NCI-H2227 (cell line): ENCODE data around the gene HOXA4.

Experiments used
- DNase-seq: peaks from one replicate; lab custom pipeline; 2025; ENCODE audit not compliant: unreplicated experiment; lab: John Stamatoyannopoulos, UW

The HOXA4 gene

GRCh38 chr7:27106181-27106900 is 24.2 kb downstream of the HOXA4 start:
- peak; percentile 16 for DNase-seq

- DNase-seq = no peak
Observed at GRCh38 chr7:27105301-27106031, 25.1 kb downstream of the HOXA4 start.

DNA sequence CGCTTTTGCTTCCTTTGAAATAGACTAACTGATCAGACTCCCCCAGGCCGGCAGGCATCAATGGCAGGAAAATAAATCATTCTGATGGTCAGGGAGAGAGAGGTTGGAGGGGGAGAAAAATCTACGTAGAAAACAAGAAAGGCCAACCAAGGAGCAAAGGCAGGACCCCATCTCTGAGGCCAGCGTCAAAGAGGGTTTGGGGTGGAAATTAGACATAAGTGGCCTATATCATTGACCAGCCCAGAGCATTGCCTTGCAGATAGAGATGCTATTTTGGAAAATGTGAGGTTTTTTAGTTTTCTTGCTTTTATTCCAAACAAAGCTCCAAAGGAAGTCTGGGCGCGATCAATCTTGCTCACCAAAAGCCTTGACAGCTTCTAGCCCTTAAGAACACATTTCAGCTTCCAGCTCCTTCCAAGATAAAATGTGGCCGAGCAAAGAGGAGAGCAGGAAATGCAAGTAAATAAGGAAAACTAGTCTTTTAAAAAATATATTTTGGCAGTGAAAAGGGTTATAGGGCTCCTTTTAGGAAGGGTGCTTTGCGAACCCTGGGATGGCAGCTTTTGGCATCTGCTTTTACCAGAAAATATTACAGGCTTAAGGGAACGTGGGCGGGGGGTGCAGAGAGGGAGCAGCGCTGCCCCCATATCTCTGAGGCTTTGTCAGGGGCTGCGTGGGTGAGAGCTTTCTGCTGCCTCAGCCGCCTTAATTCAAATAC is 26.1 kb downstream of the HOXA4 start:
- DNase-seq = no peak

DNA sequence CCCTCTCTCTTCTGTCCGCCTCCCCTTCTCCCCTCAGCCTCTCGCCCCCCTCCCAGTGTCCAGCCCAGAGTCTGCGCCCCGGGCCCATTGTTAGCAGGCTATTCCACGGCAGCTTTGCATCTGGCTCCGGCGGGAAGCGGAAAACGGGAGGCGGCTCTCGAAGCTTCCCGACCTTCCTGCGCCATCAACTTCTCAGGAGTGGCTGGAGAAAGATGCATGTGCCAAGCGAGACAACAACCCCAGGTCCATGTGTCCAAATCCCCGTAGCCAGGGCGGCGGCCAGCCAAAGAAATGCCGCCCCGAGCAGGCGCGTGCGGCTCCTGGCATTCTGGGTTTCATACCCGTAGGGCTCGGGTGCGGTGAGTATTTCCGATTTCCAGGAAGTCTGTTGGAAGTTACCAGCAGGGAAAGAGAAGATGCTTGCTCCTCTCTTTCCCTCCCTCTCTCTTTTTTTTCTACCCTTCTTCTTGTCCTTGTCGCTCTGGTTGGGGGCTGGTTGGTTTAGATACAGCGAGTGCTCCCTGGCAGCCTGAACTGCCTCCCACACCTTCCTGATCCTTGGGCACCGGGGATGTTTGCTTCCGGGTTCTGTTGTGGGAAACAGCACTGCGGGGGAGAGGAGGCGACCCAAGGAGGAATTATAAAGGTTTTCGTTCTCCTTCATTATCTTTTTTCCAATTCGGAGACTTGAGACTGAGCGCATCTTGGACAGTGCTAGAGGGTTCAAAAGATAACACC is 26.9 kb downstream of the HOXA4 start:
- no peak for DNase-seq

DNA sequence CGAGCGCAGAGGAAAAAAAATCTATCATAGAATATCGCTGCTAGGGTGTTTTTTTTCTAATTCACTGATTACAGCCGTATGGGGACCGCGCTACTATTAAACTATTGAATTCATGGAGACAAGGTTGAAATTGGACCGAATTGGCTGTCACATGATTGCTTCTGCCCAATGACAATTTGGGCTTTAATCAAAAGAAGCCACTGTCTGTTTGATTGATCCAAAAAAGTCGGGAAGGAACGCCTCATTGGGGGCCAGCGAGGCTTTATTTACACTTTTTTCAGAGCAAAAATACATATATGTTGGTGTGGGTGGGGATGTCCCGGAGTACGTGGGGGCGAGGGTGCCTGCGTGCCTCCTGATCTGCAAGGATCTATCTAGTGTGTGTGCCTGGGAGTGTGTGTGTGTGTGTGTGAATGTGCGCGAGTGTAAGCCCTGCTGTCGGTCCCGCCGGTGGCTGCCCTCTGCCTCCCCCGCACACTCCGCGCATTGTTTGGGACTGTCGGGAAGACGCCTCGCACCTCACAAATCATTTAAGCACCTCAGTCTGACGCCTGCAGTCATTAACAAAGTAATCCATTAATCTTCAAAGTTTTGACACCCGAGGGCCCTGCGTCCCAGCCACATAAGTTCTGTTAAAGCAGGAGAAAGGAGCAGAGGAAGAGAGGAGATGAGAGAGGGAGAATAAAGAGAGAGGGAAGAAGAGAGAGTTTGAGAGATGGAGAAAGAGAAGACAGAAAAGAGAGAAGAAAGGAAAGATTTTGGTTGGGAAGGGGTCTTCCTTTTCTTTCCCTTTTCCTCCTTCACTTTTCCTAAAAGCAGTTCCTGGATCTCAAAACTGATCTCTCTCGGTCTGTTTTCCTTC is 27.7 kb downstream of the HOXA4 start, which contains the start of gene HOXA2:
TSS of gene HOXA2 (minus strand) at position 103 of the 862 bp plus-strand sequence. CDS start 183 bp downstream, outside the sequence.
- no peak for DNase-seq

GRCh38 chr7:27101957-27102580 is 28.5 kb downstream of the HOXA4 start:
- DNase-seq = no peak

DNA sequence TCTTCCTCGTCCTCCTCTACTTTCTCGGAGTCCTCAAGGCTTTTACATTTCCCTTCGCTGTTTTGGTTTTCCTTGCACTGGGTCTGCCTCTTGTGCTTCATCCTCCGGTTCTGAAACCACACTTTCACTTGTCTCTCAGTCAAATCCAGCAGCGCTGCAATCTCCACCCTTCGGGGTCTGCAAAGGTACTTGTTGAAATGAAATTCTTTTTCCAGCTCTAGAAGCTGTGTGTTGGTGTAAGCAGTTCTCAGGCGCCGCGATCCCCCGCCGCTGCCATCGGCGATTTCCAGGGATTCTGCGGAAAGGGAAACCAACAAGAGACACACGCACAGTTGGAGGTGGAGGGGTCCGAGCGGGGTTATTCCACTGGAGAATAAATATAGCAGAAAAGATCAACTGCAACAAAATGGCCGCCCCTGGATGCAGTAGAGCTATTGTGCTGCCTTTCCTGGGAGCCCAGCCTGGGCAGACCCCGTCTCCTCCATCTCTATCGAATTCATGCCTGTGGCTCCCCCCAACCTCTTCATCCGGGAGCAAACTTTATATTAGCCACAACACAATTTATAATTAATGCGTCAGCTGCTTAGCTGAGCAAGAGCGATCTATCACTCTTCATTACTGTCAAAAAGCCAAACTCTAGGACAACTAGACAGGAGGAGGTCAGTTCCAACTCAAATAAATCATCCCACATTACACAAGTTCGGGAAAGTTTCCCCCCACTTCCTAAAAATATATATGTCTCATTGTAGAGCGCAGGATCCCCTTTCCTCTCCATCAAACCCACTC is 29.2 kb downstream of the HOXA4 start:
- no peak for DNase-seq

DNA sequence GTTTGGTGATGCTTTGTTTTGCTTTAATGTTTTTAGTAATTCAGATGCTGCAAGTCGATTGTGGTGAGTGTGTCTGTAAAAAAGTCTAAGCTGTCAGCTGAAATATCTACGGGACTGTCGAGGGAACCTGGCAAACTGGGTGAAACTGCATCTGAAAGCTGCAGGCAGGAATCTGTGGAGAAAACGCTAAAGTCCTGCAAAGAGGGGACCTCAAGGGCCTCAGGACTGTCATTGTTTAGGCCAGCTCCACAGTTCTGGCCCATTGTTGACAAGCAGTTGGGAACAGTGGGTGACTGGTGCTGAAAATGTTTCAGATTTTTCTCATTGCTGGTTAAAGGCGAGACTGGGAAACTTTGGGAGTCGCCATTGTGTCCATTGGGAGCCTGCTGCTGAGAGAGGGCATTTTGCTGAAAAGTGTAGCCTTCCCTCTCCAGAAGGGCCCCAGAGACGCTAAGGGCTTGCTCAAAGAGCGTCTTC is 29.8 kb downstream of the HOXA4 start:
- DNase-seq = no peak

GRCh38 chr7:27099453-27100370 is 30.8 kb downstream of the HOXA4 start:
- no peak for DNase-seq

DNA sequence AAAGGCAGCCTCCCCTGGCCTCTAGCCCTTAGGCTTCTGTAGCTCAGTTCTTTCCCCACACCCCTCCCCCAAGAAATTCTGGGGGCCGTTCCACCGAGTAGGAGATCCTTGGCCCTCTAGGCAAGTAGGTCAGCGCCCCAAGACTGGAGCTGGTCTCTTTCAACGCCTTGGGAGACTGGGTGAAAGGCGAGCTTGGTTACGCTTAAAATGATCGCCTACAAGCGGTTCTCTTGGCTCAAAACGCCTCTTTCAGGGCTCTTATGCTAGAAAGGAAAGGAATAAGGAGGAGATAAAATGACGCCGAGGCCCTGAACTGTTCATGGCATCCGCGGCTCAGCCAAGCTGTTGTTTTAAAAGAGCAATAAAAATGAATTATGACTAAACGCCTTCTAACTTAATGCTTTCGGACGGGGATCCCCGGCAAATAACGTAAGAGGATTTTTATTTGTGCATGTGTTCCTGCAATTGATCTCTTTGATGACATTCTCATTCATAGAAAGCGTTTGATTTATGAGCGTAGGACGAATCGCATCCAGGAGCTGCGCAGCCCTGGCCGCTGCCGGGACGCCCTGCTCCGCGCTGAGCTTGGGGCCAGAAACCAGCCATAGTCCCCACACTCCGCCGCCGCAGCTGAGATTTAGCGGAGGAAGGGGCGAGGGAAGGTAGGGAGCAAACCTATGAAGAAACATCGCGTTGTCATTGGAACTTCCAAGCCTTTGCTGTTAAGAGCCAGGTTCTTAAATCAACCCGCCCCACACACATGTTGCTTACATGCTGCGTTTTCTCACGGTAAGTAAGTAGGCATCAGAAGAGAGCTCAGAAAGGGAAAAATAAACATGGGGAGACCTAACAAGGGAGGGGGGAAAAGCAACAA is 31.7 kb downstream of the HOXA4 start:
- no peak for DNase-seq

DNA sequence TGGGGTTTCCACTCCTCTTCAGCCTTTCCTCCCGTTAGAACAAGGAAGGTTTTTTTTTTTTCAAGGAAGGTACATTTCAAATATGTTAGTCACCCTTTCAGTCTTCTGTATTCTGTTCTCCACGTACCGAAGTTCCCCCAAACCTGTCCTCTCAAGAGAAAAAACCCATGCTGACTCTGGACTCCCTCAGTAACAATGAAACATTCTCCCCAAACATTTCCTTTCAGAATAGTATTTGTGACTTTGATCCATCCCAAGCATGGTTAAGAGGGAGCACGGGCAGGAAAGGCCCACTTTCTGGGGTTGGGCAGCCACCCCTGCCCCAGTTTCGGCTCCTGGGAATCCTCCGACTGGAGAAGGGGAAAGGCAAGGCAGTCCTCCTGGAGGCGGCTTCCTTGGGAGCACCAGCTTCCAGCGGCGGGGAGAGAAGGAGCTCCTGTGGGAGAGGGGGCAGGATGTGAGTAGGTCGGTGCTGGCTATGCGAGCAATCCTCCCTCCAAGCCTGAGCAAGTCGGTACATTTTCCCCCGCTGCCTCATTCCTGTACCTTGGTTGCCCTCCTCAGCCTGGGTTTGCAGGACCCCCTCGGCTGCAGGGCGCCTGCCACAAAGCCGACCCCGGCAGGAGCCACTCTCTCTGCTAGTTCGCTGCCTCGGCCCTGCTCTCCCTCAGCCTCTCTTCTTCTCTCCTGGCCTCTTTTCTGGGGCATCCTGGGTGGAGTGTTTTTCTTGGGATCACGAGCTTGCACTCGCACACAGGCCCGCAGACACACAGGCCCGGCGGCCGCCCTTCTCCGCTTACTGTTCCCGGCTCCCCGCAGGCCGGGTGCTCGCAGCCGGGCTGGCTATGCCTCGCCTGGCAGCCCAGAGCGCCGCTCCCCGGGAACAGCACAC is 32.6 kb downstream of the HOXA4 start:
- DNase-seq = no peak

- no peak for DNase-seq
Observed at GRCh38 chr7:27096768-27097514, 33.6 kb downstream of the HOXA4 start.

DNA sequence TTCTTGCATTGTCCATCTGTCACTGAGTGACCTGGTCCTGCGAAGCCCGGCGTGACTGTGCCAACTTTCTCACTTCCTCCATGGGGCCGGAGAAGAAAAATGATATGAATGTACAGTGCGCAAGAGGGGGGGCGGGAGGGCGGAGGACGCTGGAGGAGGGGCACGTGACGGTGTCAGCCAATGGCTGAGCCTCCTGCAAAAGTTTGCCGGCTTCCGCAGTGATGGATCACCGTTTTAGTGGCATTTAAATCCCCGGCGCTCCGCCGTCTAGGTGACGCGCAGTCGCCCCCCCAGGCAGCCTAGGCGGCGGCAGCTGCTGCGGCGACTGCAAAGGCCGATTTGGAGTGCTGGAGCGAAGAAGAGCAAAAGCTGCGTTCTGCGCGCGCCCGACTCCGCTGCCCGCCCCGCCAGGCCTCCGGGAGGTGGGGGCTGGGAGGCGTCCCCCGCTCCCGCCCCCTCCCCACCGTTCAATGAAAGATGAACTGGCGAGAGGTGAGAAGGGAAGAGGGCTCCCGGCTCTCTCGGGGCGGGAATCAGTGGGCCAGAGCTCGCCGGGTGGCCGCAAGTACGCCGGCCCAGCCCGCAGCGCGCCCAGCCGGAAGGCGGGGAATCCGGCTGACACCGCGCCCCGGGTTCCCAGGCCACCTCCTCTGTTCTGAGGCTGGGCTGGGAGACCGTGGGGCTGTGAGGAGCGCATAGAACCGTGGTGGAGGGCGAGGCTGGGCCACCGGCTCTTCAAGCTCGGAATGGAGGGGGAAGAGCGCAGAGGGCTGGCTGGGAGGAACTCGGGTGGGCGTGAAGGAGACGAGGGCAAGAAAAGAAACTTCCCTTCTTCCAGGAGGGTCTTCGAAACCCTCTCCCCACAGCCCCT is 34.4 kb downstream of the HOXA4 start, which contains the start of gene HOXA1:
TSS of gene HOXA1 (minus strand) at position 104 of the 871 bp plus-strand sequence. CDS start at position 16, 88 bp downstream.
- peak; percentile 42 for DNase-seq
